HepG2 (cell line): ENCODE data around the gene PRDM10. TPM values are rescaled to one million over a fixed set of nuclear protein-coding genes. Genes with fewer than 3 reads are reported as not detected.

ENCODE experiments used
- ATF4 ChIP-seq, 2 experiments: fragments of 450-650 bp in 1 of 2; sonication (generic) in 1 of 2; formaldehyde crosslinking; IDR thresholded peaks; 2 replicates each; pipeline versions ENCODE4 v1.5.0 to v1.8.0; 2020 to 2022; ENCODE audit warnings: mild to moderate bottlenecking in 1 of 2, missing genetic modification reagents in 1 of 2
- CEBPG ChIP-seq: IDR thresholded peaks from 2 replicates; pipeline ENCODE4 v1.6.1; 2016
- CENPBD1 ChIP-seq: sonication (generic); formaldehyde crosslinking; IDR thresholded peaks from 2 replicates; pipeline ENCODE4 v1.8.0; 2022; ENCODE audit warnings: missing genetic modification reagents, low read depth, mild to moderate bottlenecking, borderline replicate concordance
- CREB3 ChIP-seq: sonication (generic); formaldehyde crosslinking; IDR thresholded peaks from 2 replicates; pipeline ENCODE4 v1.5.0; 2020; ENCODE audit warnings: missing genetic modification reagents
- EED ChIP-seq: sonication (generic); formaldehyde crosslinking; IDR thresholded peaks from 2 replicates; pipeline ENCODE4 v1.5.0; 2020; ENCODE audit warnings: mild to moderate bottlenecking, missing genetic modification reagents
- GATAD2A ChIP-seq: IDR thresholded peaks from 2 replicates; pipeline ENCODE4 v1.6.1; 2016
- HDAC1 ChIP-seq: sonication (generic); formaldehyde crosslinking; IDR thresholded peaks from 2 replicates; pipeline ENCODE4 v1.5.1; 2020; ENCODE audit warnings: mild to moderate bottlenecking, missing genetic modification reagents
- HDAC2 ChIP-seq: sonication (generic); formaldehyde crosslinking; IDR thresholded peaks from 2 replicates; pipeline ENCODE4 v1.4.0; 2020; ENCODE audit warnings: missing genetic modification reagents
- HMGXB4 ChIP-seq, 2 experiments: sonication (generic) in 1 of 2; formaldehyde crosslinking in 1 of 2; IDR thresholded peaks; 2 replicates each; pipeline versions ENCODE4 v1.4.0 to v1.6.1; 2018 to 2020; ENCODE audit warnings: missing genetic modification reagents in 2 of 2, borderline replicate concordance in 1 of 2, low read depth in 1 of 2, mild to moderate bottlenecking in 1 of 2, missing biosample characterization in 1 of 2
- KLF12 ChIP-seq: sonication (generic); formaldehyde crosslinking; IDR thresholded peaks from 2 replicates; pipeline ENCODE4 v1.4.0; 2020; ENCODE audit warnings: missing genetic modification reagents, borderline replicate concordance
- KLF16 ChIP-seq, 2 experiments: sonication (generic) in 1 of 2; formaldehyde crosslinking in 1 of 2; IDR thresholded peaks; 2 replicates each; pipeline versions ENCODE4 v1.6.1 to v1.8.0; 2016 to 2023; ENCODE audit warnings: missing genetic modification reagents in 2 of 2, missing compliant biosample characterization in 1 of 2
- NR2F6 ChIP-seq, 2 experiments: IDR thresholded peaks; 2 replicates each; pipeline ENCODE4 v1.6.1; 2016; ENCODE audit warnings: antibody characterized with exemption in 1 of 2, mild to moderate bottlenecking in 1 of 2
- SMAD3 ChIP-seq: sonication (generic); formaldehyde crosslinking; IDR thresholded peaks from 2 replicates; pipeline ENCODE4 v1.4.0; 2020; ENCODE audit warnings: missing genetic modification reagents
- TEF ChIP-seq: sonication (generic); formaldehyde crosslinking; IDR thresholded peaks from 2 replicates; pipeline ENCODE4 v1.5.0; 2020; ENCODE audit warnings: missing genetic modification reagents
- XRCC5 ChIP-seq: fragments of 200-400 bp; formaldehyde crosslinking; optimal IDR thresholded peaks from 2 replicates; pipeline ENCODE3; 2017; ENCODE audit warnings: mild to moderate bottlenecking, low read length
- ZBTB2 ChIP-seq: sonication (generic); formaldehyde crosslinking; IDR thresholded peaks from 2 replicates; pipeline ENCODE4 v1.8.0; 2022; ENCODE audit warnings: low read depth, missing genetic modification reagents
- ZBTB25 ChIP-seq: IDR thresholded peaks from 2 replicates; pipeline ENCODE4 v1.6.1; 2018; ENCODE audit warnings: missing genetic modification reagents
- ZNF44 ChIP-seq: sonication (generic); formaldehyde crosslinking; IDR thresholded peaks from 2 replicates; pipeline ENCODE4 v1.5.1; 2020; ENCODE audit warnings: mild to moderate bottlenecking, missing genetic modification reagents
- polyA plus RNA-seq, 8 experiments: library from polyadenylated mRNA; depleted of rRNA in 3 of 8; stranded (reverse) in 7 of 8; unstranded in 1 of 8; fragments of >200 nt; fragmentation: Illumina TruSeq in 4 of 8; extraction: Trizol in 4 of 8; gene quantifications; 2 replicates each; pipeline versions ENCODE4 v1.2.1 to v1.2.3, GENCODE V29; 2011 to 2016; ENCODE audit warnings: low read depth in 4 of 8, missing spikeins in 1 of 8, mixed read lengths in 1 of 8; ENCODE audit not compliant: insufficient read depth in 1 of 8
- total RNA-seq, 5 experiments: library from RNA; depleted of rRNA; stranded (reverse); fragments of >200 nt; fragmentation: Illumina TruSeq; extraction: Trizol; gene quantifications; 2 replicates each; pipeline ENCODE4 v1.2.3, GENCODE V29; 2016; ENCODE audit warnings: low read depth in 1 of 5
- TF ChIP-seq, protein P1 (sequence below): IDR thresholded peaks from 2 replicates; pipeline ENCODE4 v1.6.1; 2016; ENCODE audit warnings: low read depth

The PRDM10 gene
- total and polyA plus RNA-seq, 2 of the 13 experiments (the other 11 are each of a cell fraction or from before 2014, with no cell fraction given), result 5.7 to 5.8 TPM

DNA sequence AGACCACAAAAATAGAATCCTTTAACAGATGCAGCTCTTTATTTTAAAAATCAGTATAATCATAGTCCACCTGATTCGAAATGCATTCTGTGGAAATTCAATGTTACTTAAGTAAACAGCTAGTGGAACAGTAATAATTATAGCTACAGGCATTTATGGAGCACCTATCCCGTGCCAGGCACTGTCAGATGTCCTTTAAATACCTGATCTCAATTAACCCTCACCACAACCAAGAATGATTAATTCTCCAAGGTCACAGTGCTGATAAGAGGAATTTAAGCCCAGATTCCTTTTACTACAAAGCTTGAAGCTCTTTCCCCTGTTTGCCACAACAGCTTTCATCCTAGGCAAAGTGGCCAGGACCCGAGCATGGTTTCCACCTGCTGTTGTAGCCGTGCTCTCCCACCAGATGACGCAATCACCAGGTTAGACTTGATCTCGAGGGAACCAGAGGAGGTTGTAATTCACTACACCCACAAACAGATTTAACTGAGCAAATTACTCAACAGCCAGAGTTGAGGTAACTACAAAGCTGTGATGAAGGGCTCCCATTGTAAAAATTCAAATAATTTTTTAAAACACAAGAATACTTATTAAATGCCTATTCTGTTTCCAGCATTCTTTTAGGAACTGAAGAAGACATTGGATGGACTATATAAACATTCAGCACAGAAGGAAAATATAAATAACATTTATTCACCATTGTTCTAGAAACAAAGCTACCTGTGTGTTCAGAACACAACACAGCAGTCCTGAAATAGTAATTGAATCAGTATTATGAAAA, 10.3 kb downstream of the PRDM10 start (continued):
- TF ChIP-seq CREB3 (CRISPR knock-in tag) (no peak), TEF (CRISPR knock-in tag) (no peak), HDAC1 (CRISPR knock-in tag) (0 out of 2 replicates have a peak, but pooled peaks have one; percentile 20), CENPBD1 (CRISPR knock-in tag) (no peak), CEBPG (CRISPR knock-in tag) (peak; percentile 98), SMAD3 (CRISPR knock-in tag) (peak; percentile 44; the same call in 1 of the 2 replicates), ZBTB2 (CRISPR knock-in tag) (no peak), KLF12 (CRISPR knock-in tag) (peak; percentile 44; the same call in 1 of the 2 replicates), NR2F6 (IDR thresholded peaks at IDR 0.05) (no peak), NR2F6 (CRISPR knock-in tag; IDR thresholded peaks at IDR 0.05) (peak; percentile 40; the same call in 1 of the 2 replicates), EED (no peak), XRCC5 (no peak), ATF4 (CRISPR knock-in tag; IDR thresholded peaks at IDR 0.05) (peak; percentile 70 to 95), KLF16 (CRISPR knock-in tag; IDR thresholded peaks at IDR 0.05) (peak in 1 of 2 experiments; percentile 58; a peak in 1 of 4 replicates), GATAD2A (CRISPR knock-in tag) (peak; percentile 74), HMGXB4 (CRISPR knock-in tag; IDR thresholded peaks at IDR 0.05; ENCODE audit: borderline replicate concordance in 1 of 2, low read depth in 1 of 2) (peak in 1 of 2 experiments; percentile 54; a peak in 1 of 4 replicates), ZBTB25 (CRISPR knock-in tag) (0 out of 2 replicates have a peak, but pooled peaks have one; percentile 37), ZNF44 (CRISPR knock-in tag) (no peak), HDAC2 (CRISPR knock-in tag) (0 out of 2 replicates have a peak, but pooled peaks have one; percentile 27)
- TF ChIP-seq, protein P1, sequence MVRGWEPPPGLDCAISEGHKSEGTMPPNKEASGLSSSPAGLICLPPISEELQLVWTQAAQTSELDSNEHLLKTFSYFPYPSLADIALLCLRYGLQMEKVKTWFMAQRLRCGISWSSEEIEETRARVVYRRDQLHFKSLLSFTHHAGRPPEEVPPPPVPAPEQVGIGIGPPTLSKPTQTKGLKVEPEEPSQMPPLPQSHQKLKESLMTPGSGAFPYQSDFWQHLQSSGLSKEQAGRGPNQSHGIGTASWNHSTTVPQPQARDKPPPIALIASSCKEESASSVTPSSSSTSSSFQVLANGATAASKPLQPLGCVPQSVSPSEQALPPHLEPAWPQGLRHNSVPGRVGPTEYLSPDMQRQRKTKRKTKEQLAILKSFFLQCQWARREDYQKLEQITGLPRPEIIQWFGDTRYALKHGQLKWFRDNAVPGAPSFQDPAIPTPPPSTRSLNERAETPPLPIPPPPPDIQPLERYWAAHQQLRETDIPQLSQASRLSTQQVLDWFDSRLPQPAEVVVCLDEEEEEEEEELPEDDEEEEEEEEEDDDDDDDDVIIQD (CRISPR knock-in tag), result peak; percentile 48; the same call in 1 of the 2 replicates
